HG02938 (cell line): ENCODE data around the gene MDGA2.

Experiments
- ATAC-seq: cut with Tn5 transposase; IDR thresholded peaks from one replicate; pipeline ENCODE4 v1.9.1; 2021; ENCODE audit warnings: mild to moderate bottlenecking, moderate library complexity; ENCODE audit not compliant: unreplicated experiment

The MDGA2 gene

GRCh38 chr14:47167402-47167801 is 508.0 kb downstream of the MDGA2 start:
- ATAC-seq: no peak

- no peak for ATAC-seq
Observed at GRCh38 chr14:47155395-47155794, 520.0 kb downstream of the MDGA2 start.

- ATAC-seq: no peak
Observed at GRCh38 chr14:47154276-47154797, 521.1 kb downstream of the MDGA2 start.

GRCh38 chr14:47153746-47154145 is 521.7 kb downstream of the MDGA2 start:
- ATAC-seq: no peak

- no peak for ATAC-seq
Observed at GRCh38 chr14:47150267-47150666, 525.1 kb downstream of the MDGA2 start.

- ATAC-seq: no peak
Observed at GRCh38 chr14:47149326-47149725, 526.1 kb downstream of the MDGA2 start.

- ATAC-seq: no peak
Observed at GRCh38 chr14:47148686-47149085, 526.7 kb downstream of the MDGA2 start.

GRCh38 chr14:47120645-47121044 is 554.8 kb downstream of the MDGA2 start:
- no peak for ATAC-seq

GRCh38 chr14:47103771-47104170 is 571.6 kb downstream of the MDGA2 start:
- no peak for ATAC-seq

- ATAC-seq: no peak
Observed at GRCh38 chr14:47102472-47102871, 572.9 kb downstream of the MDGA2 start.

GRCh38 chr14:47085678-47086077 is 589.7 kb downstream of the MDGA2 start:
- ATAC-seq: no peak

GRCh38 chr14:47065326-47065725 is 610.1 kb downstream of the MDGA2 start:
- ATAC-seq: no peak

GRCh38 chr14:47060050-47060449 is 615.4 kb downstream of the MDGA2 start:
- no peak for ATAC-seq

GRCh38 chr14:47057364-47057763 is 618.0 kb downstream of the MDGA2 start:
- no peak for ATAC-seq

GRCh38 chr14:47044841-47045240 is 630.6 kb downstream of the MDGA2 start:
- no peak for ATAC-seq

- no peak for ATAC-seq
Observed at GRCh38 chr14:47040550-47040949, 634.9 kb downstream of the MDGA2 start.

GRCh38 chr14:47039336-47039735 is 636.1 kb downstream of the MDGA2 start:
- ATAC-seq: no peak

- ATAC-seq: no peak
Observed at GRCh38 chr14:47022721-47023120, 652.7 kb downstream of the MDGA2 start.

GRCh38 chr14:47020500-47020899 is 654.9 kb downstream of the MDGA2 start:
- ATAC-seq: no peak

GRCh38 chr14:47012533-47013280 is 662.7 kb downstream of the MDGA2 start:
- ATAC-seq: no peak

GRCh38 chr14:47009615-47010014 is 665.8 kb downstream of the MDGA2 start:
- no peak for ATAC-seq

- no peak for ATAC-seq
Observed at GRCh38 chr14:47008732-47009131, 666.7 kb downstream of the MDGA2 start.

GRCh38 chr14:46999661-47000060 is 675.7 kb downstream of the MDGA2 start:
- ATAC-seq: no peak
